Thoracic aorta endothelial cell (primary cell): ENCODE results near the gene FIG4. TPM values are rescaled to one million over a fixed set of nuclear protein-coding genes. Genes with fewer than 3 reads are reported as not detected.

Experiments
- total RNA-seq: library from RNA; depleted of rRNA; stranded (reverse); fragments of >200 nt; gene quantifications from 2 replicates; pipeline ENCODE4 v1.2.3, GENCODE V29; 2012

FIG4 gene
- total RNA-seq = 18.1 and 18.6 TPM in 2 replicates

DNA sequence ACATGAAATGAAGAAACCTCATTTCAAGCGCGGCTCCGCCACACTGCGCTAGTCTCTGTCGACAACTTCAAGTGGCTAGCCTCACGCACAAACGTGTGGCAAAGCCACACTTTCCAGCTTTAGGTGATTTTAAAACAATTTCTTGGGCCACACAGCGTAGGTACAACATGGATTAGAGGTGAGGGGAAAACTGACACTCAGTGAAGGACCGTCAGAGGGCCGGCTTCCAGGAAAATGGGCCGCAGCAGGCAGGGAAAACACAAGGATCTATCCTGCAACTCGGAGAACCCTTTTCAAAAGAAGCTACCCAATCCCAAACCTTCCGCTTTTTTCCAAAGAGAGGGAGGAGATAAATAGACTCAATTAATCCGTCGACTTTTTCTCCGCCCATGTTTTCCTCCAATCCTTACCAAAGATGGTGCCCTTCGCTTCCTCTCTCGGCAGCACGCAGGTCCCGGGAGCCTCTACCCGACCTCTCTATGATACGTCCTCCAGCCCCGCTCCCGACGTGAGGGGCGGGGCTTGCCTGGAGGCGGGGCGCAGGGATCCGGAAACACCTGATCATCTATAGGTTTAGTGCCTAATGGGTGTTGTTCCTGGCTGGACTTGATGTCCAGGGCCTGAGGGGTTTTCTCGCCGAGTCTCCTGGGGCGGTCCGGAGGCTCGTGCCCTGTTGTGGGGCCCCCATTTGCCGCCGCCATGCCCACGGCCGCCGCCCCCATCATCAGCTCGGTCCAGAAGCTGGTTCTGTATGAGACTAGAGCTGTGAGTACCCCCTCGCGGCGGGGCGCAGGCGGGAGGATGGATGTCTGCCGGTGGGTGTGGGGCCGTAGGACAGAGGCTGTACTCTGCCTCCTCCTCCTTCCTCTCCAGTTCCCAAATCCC, at the start of gene FIG4, which contains the start of gene AK9:
TSS of gene FIG4 (plus strand) at position 560 of the 885 bp plus-strand sequence. CDS start at position 700, 140 bp downstream.
TSS of gene AK9 (minus strand) at position 466 of the 885 bp plus-strand sequence. CDS start 15,457 bp downstream, outside the sequence.

Other genes with a start within 250 kb of the FIG4 start
- 27.9 and 32.2 TPM in 2 replicates for gene MICAL1, start 235.5 kb upstream of the FIG4 start, total RNA-seq
- 9.3 and 12.3 TPM in 2 replicates for gene ZBTB24, start 208.1 kb upstream of the FIG4 start, total RNA-seq
- gene AK9, start 94 bp upstream of the FIG4 start, total RNA-seq = 7.3 and 10.2 TPM in 2 replicates